PC-3 (cell line): Measurements from ENCODE around the gene ARID5A. TPM values are rescaled to one million over a fixed set of nuclear protein-coding genes. Genes with fewer than 3 reads are reported as not detected.

ENCODE experiments used
- ATAC-seq: fragments of 200-7000 bp; cut with Tn5 transposase; 2 replicates; pipeline ENCODE4 v1.9.1; 2020; ENCODE audit warnings: mild to moderate bottlenecking, moderate library complexity
- BruUV-seq: library from RNA; stranded (reverse); fragments of 400-500 nt; replicated peaks from 2 replicates; lab custom pipeline; 2021; lab: Mats Ljungman, UMichigan
- CTCF ChIA-PET: fragments of 300-600 bp; sonication (Branson Sonifier 250); formaldehyde crosslinking; loops from one replicate; lab custom pipeline; 2022; ENCODE audit warnings: antibody characterized with exemption; lab: Charles Lee
- POLR2A ChIA-PET: fragments of 300-600 bp; sonication (Branson Sonifier 250); formaldehyde crosslinking; loops from one replicate; lab custom pipeline; 2022; ENCODE audit warnings: antibody characterized with exemption; ENCODE audit not compliant: unreplicated experiment; lab: Charles Lee
- DNase-seq: peaks from one replicate; pipeline ENCODE4 v3.0.0-alpha.2; 2015
- H2AFZ ChIP-seq: fragments of 300-600 bp; sonication (generic); 2 replicates; pipeline ENCODE4 v1.6.0; 2016; ENCODE audit warnings: antibody characterized with exemption, low read length
- H3F3A ChIP-seq: fragments of 300-600 bp; sonication (generic); one replicate; pipeline ENCODE4 v1.6.0; 2017; ENCODE audit warnings: antibody characterized with exemption, low read length, control low read depth, mild to moderate bottlenecking; ENCODE audit not compliant: unreplicated experiment
- H3K27ac ChIP-seq: fragments of 300-600 bp; sonication (generic); 2 replicates; pipeline ENCODE4 v1.5.1; 2016; ENCODE audit warnings: mild to moderate bottlenecking, low read length
- H3K27me3 ChIP-seq: fragments of 300-600 bp; sonication (generic); 2 replicates; pipeline ENCODE4 v1.6.1; 2016; ENCODE audit warnings: low read length, mixed read lengths
- H3K36me3 ChIP-seq: fragments of 300-600 bp; sonication (generic); 2 replicates; pipeline ENCODE4 v1.6.1; 2016; ENCODE audit warnings: low read depth, mixed run types, low read length, mixed read lengths
- H3K4me1 ChIP-seq: fragments of 300-600 bp; sonication (generic); 2 replicates; pipeline ENCODE4 v1.5.1; 2016; ENCODE audit warnings: low read length; ENCODE audit not compliant: insufficient read depth
- H3K4me2 ChIP-seq: fragments of 300-600 bp; sonication (generic); 2 replicates; pipeline ENCODE4 v1.6.0; 2016; ENCODE audit warnings: low read length
- H3K4me3 ChIP-seq: fragments of 300-600 bp; sonication (generic); 2 replicates; pipeline ENCODE4 v1.5.1; 2016; ENCODE audit warnings: mild to moderate bottlenecking, low read length, mixed read lengths
- H3K79me2 ChIP-seq: fragments of 300-600 bp; sonication (generic); 2 replicates; pipeline ENCODE4 v1.6.1; 2017; ENCODE audit warnings: low read length, mixed read lengths
- H3K9ac ChIP-seq: fragments of 300-600 bp; sonication (generic); 2 replicates; pipeline ENCODE4 v1.6.0; 2016; ENCODE audit warnings: mild to moderate bottlenecking, low read length
- H3K9me2 ChIP-seq: fragments of 300-600 bp; sonication (generic); replicated peaks from 2 replicates; pipeline ENCODE4 v1.6.1; 2016; ENCODE audit warnings: mixed run types, low read length, mixed read lengths
- H3K9me3 ChIP-seq: fragments of 300-600 bp; sonication (generic); 2 replicates; pipeline ENCODE4 v1.6.1; 2016; ENCODE audit warnings: low read length, mixed read lengths
- H4K20me1 ChIP-seq: fragments of 300-600 bp; sonication (generic); 2 replicates; pipeline ENCODE4 v1.6.1; 2016; ENCODE audit warnings: low read length, mixed read lengths
- EZH2 ChIP-seq: fragments of 300-600 bp; sonication (generic); IDR thresholded peaks from one replicate; pipeline ENCODE4 v1.6.1; 2017; ENCODE audit warnings: antibody characterized with exemption, mild to moderate bottlenecking, low read length; ENCODE audit not compliant: unreplicated experiment
- EZH2phosphoT487 ChIP-seq: fragments of 300-600 bp; sonication (generic); IDR thresholded peaks from 2 replicates; pipeline ENCODE4 v1.6.1; 2018; ENCODE audit warnings: mild to moderate bottlenecking, antibody characterized with exemption, low read length, borderline replicate concordance
- intact Hi-C: fragments of 100-400 bp; cut with micrococcal nuclease; formaldehyde crosslinking; loops from 2 replicates; pipeline ENCODE4 v1.9.0; 2023
- total RNA-seq: library from RNA; depleted of rRNA; stranded (reverse); fragments of >200 nt; gene quantifications from 2 replicates; pipeline ENCODE4 v1.2.3, GENCODE V29; 2014
- TF ChIP-seq, protein P1 (sequence below): fragments of 300-600 bp; sonication (generic); conservative IDR thresholded peaks from 2 replicates; pipeline ENCODE4 v1.5.1; 2017; ENCODE audit warnings: antibody characterized with exemption, low read depth, mild to moderate bottlenecking, low read length

ARID5A gene
- total RNA-seq, 1 experiment from 2014 or later = 8.2 TPM

DNA sequence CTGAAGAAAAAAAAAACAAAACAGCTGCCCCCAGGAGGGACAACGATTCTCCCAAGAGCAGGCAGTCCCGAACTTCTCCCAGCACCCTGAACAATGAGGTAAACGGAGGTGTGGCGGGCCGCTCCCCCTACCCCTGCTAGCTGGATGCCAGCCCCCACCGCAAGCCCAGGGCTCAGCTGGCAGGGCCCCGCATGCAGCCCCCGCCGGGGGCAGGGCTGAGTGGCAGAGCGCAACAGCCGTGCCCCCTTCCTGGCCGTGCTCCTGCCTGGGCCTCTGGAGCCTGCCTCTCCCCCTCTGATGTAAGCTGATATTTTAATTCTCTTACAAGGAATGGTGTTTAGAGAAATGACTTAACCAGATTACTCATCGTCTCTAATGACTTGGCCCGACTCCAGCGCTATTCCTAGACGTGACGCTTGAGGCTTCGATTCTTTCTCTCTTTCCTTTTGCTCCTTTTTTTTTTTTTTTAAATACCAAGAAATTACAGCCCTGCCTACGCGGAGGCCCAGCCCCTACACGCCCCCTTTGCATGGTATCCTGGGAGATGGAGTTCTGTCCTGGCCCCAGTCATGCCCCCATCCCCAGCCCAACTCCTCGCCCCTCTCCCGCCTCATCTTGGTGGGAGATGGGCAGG lies 4.6 kb upstream of the ARID5A start:
- peak overlapping the region; percentile 61 for H2AFZ ChIP-seq
- intact Hi-C loops = no loop called here
- BruUV-seq = no TSS peak
- POLR2A ChIA-PET = no interaction called here
- H3K4me1 ChIP-seq = peaks cover 21% of the 10 kb centered on the region
- no peaks in the 10 kb centered on the region for H3K27me3 ChIP-seq
- H4K20me1 ChIP-seq = no peaks in the 10 kb centered on the region
- no peaks in the 10 kb centered on the region for H3F3A ChIP-seq
- H3K4me2 ChIP-seq = peak overlapping the region; percentile 85
- peak; percentile 71 for ATAC-seq
- DNase-seq = peak; percentile 98
- H3K36me3 ChIP-seq = no peaks in the 10 kb centered on the region
- no peak overlapping the region for H3K9ac ChIP-seq
- peak overlapping the region; percentile 56 for H3K4me3 ChIP-seq
- H3K9me2 ChIP-seq = no peaks in the 10 kb centered on the region
- TF ChIP-seq EZH2 (no peak), EZH2phosphoT487 (no peak)
- TF ChIP-seq, protein P1, sequence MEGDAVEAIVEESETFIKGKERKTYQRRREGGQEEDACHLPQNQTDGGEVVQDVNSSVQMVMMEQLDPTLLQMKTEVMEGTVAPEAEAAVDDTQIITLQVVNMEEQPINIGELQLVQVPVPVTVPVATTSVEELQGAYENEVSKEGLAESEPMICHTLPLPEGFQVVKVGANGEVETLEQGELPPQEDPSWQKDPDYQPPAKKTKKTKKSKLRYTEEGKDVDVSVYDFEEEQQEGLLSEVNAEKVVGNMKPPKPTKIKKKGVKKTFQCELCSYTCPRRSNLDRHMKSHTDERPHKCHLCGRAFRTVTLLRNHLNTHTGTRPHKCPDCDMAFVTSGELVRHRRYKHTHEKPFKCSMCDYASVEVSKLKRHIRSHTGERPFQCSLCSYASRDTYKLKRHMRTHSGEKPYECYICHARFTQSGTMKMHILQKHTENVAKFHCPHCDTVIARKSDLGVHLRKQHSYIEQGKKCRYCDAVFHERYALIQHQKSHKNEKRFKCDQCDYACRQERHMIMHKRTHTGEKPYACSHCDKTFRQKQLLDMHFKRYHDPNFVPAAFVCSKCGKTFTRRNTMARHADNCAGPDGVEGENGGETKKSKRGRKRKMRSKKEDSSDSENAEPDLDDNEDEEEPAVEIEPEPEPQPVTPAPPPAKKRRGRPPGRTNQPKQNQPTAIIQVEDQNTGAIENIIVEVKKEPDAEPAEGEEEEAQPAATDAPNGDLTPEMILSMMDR = no peak
- H3K79me2 ChIP-seq = no peaks in the 10 kb centered on the region
- H3K27ac ChIP-seq = no peak overlapping the region
- CTCF ChIA-PET = interaction anchor here (0.6 kb wide), 1 partner anchor 510 kb away, joined by 3 read pairs; no protein-coding TSS in a partner anchor
- no peaks in the 10 kb centered on the region for H3K9me3 ChIP-seq

DNA sequence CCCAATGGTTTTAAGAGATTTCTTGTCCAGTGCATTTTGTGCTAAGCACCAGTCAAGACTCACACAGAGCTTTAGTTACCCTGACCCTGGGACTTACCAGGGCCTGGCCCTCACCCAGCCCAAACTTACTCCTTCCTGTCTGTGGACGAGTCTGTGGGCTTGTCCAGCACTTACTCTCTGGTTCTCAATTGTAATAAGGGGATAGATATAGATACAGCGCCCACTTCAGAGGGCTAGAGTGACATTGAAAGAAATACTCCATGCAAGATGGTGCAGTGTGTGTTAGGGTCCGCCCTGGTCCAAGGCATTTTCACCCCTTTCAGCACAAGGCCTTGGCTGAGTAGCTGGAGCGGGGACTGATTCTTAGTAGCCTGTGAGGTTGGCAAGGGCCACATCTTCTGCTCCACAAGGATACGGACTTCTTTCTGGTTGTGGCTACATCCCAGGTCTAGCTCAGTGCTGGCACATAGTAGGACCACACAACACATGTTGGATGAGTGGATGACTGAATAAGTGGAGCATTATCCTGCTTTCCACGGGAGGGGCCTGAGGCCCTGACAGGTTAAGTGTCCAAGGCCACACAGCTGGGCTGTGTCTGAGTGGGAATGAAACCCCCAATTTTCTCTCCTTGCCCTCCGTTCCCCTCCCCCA lies 3.8 kb upstream of the ARID5A start:
- no peak overlapping the region for H3K9ac ChIP-seq
- TF ChIP-seq EZH2phosphoT487 = no peak
- no peak for TF ChIP-seq EZH2
- TF ChIP-seq, protein P1 = no peak
- H3K9me3 ChIP-seq = no peaks in the 10 kb centered on the region
- no peaks in the 10 kb centered on the region for H3K79me2 ChIP-seq
- BruUV-seq = no TSS peak
- no peaks in the 10 kb centered on the region for H3K9me2 ChIP-seq
- H2AFZ ChIP-seq = no peak overlapping the region
- H3K27ac ChIP-seq = no peak overlapping the region
- intact Hi-C loops = no loop called here
- H3F3A ChIP-seq = no peaks in the 10 kb centered on the region
- peak overlapping the region; percentile 85 for H3K4me2 ChIP-seq
- H3K4me3 ChIP-seq = no peak overlapping the region
- H3K36me3 ChIP-seq = no peaks in the 10 kb centered on the region
- H3K27me3 ChIP-seq = no peaks in the 10 kb centered on the region
- H3K4me1 ChIP-seq = peaks cover 21% of the 10 kb centered on the region
- ChIA-PET CTCF (interaction anchor here (0.6 kb wide), 1 partner anchor 210 kb away, joined by 6 read pairs; no protein-coding TSS in a partner anchor), POLR2A (interaction anchor here (0.6 kb wide), 1 partner anchor 222 kb away, joined by 5 read pairs; no protein-coding TSS in a partner anchor)
- H4K20me1 ChIP-seq = no peaks in the 10 kb centered on the region
- no peak for ATAC-seq
- no peak for DNase-seq
